Lung (tissue), 12 donors: ENCODE data around the gene RMC1. TPM values are rescaled to one million over a fixed set of nuclear protein-coding genes. Genes with fewer than 3 reads are reported as not detected.

Experiments used
- ATAC-seq: fragments of 200-7000 bp; cut with Tn5 transposase; one replicate; pipeline ENCODE4 v1.9.1; 2020; ENCODE audit warnings: moderate number of reproducible peaks; ENCODE audit not compliant: insufficient read depth, low FRiP score
- DNase-seq, 3 donors: peaks; one replicate each; pipeline ENCODE4 v3.0.0-alpha.2; 2013 to 2017
- H3K27ac ChIP-seq, 2 donors: one replicate each; pipeline ENCODE4 v1.5.1; 2013; ENCODE audit warnings: mild to moderate bottlenecking in 2 of 2, moderate library complexity in 2 of 2, control low read depth in 1 of 2, inconsistent platforms in 1 of 2, low read depth in 1 of 2, low read length in 1 of 2
- H3K27me3 ChIP-seq, 3 donors: one replicate each; pipeline ENCODE4 v1.5.1; 2013; ENCODE audit warnings: low read length in 2 of 3; ENCODE audit not compliant: control insufficient read depth in 3 of 3, insufficient read depth in 3 of 3
- H3K36me3 ChIP-seq, 4 donors: one replicate each; pipeline ENCODE4 v1.5.1; 2013; ENCODE audit warnings: low read length in 4 of 4, mild to moderate bottlenecking in 1 of 4, moderate library complexity in 1 of 4; ENCODE audit not compliant: control insufficient read depth in 4 of 4, insufficient read depth in 4 of 4
- H3K4me1 ChIP-seq, 5 donors: one replicate each; pipeline ENCODE4 v1.5.1; 2013; ENCODE audit warnings: low read length in 5 of 5, mild to moderate bottlenecking in 2 of 5, moderate library complexity in 1 of 5; ENCODE audit not compliant: control insufficient read depth in 5 of 5, insufficient read depth in 5 of 5
- H3K4me3 ChIP-seq: one replicate; pipeline ENCODE4 v1.5.1; 2013; ENCODE audit warnings: mild to moderate bottlenecking, control low read depth, moderate library complexity
- H3K9ac ChIP-seq, 2 donors: one replicate each; pipeline ENCODE4 v1.5.1; 2013; ENCODE audit warnings: low read length in 2 of 2, control low read depth in 1 of 2; ENCODE audit not compliant: insufficient read depth in 1 of 2
- H3K9me3 ChIP-seq, 4 donors: one replicate each; pipeline ENCODE4 v1.5.1; 2013; ENCODE audit warnings: low read length in 3 of 4, mild to moderate bottlenecking in 1 of 4, moderate library complexity in 1 of 4; ENCODE audit not compliant: control insufficient read depth in 4 of 4, insufficient read depth in 3 of 4
- CTCF ChIP-seq: IDR thresholded peaks from 2 replicates; pipeline ENCODE4 v1.5.1; 2012; ENCODE audit warnings: mild to moderate bottlenecking; ENCODE audit errors: control extremely low read depth, extremely low read depth
- WGBS, 2 donors: extraction: QIAGEN DNeasy Blood & Tissue Kit; methylation state at CpG; one replicate each; pipeline ENCODE4 v1.1.7; 2013; 5-methylcytosine and 5-hydroxymethylcytosine counted together
- polyA plus RNA-seq, 2 donors: library from polyadenylated mRNA; stranded (reverse); fragments of 200-250 nt; gene quantifications; one replicate each; pipeline ENCODE4 v1.2.1, GENCODE V29; 2013
- total RNA-seq, 2 donors: library from RNA; depleted of rRNA in 1 of 2; stranded (reverse); fragments of >200 nt in 1 of 2; gene quantifications; one replicate each; pipeline ENCODE4 v1.2.1, GENCODE V29; 2014 to 2021
- donor health status: control.
- donor health status: control.
- donor health status: Bipolar disorder and iron deficiency.
- donor health status: healthy.
- donor health status: DM: yes; HTN: yes; CAD: no.

Gene RMC1
- total and polyA plus RNA-seq, 4 donors = 28.2 to 71.3 (median 32.2) TPM

GRCh38 chr18:23534276-23534675, 31.0 kb downstream of the RMC1 start:
- Histone ChIP-seq H3K27ac (no peak overlapping the region), H3K9ac (no peak overlapping the region), H3K4me3 (no peak overlapping the region), H3K27me3 (no peaks in the 10 kb centered on the region), H3K36me3 (peaks cover 60 to 65% (median 60%) of the 10 kb centered on the region in 4 donors), H3K4me1 (peaks cover 0 to 4% (median 0%) of the 10 kb centered on the region in 5 donors), H3K9me3 (no peaks in the 10 kb centered on the region)
- ATAC-seq (no peak), DNase-seq (no peak)
- WGBS, 2 donors = 96% methylated on average over 16 of the region's 16 CpGs
- TF ChIP-seq CTCF = no peak

GRCh38 chr18:23536204-23536603, 32.9 kb downstream of the RMC1 start:
- Histone ChIP-seq H3K4me1 (no peaks in the 10 kb centered on the region), H3K27ac (no peak overlapping the region), H3K27me3 (no peaks in the 10 kb centered on the region), H3K9ac (no peak overlapping the region), H3K4me3 (no peak overlapping the region), H3K9me3 (no peaks in the 10 kb centered on the region), H3K36me3 (peaks cover 54 to 65% (median 63%) of the 10 kb centered on the region in 4 donors)
- 92 to 93% methylated on average over 5 of the region's 5 CpGs for WGBS, 2 donors
- no peak for TF ChIP-seq CTCF
- DNase-seq (no peak), ATAC-seq (no peak)

DNA sequence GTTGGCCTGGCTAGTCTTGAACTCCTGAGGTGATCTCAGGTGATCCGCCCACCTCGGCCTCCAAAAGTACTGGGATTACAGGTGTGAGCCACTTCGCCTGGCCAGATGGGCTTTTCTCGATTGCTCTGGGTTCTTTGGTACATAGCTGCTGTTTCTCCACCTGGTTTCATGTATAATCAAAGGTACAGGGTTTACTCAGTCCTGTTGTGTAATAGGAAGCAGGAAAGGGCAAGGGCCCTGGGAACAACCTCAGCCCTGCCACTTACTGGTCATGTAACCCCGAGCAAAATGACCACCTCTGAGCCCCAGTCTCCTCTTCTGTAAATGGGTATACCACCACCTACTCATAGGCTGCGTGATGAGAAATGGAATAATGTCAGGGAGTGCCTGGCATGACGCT, 34.0 kb downstream of the RMC1 start:
- Histone ChIP-seq H3K36me3 (peaks cover 50 to 65% (median 58%) of the 10 kb centered on the region in 4 donors), H3K9ac (no peak overlapping the region), H3K9me3 (no peaks in the 10 kb centered on the region), H3K27me3 (no peaks in the 10 kb centered on the region), H3K4me3 (no peak overlapping the region), H3K27ac (no peak overlapping the region), H3K4me1 (no peaks in the 10 kb centered on the region)
- TF ChIP-seq CTCF = no peak
- ATAC-seq = no peak
- DNase-seq = no peak
- WGBS, 2 donors = 84 to 89% methylated on average over 7 of the region's 7 CpGs

- DNase-seq (no peak), ATAC-seq (no peak)
- no peak for TF ChIP-seq CTCF
- H3K4me1 ChIP-seq = no peaks in the 10 kb centered on the region
- H3K27me3 ChIP-seq = no peaks in the 10 kb centered on the region
- no peak overlapping the region for H3K9ac ChIP-seq
- peaks cover 50 to 68% (median 61%) of the 10 kb centered on the region in 4 donors for H3K36me3 ChIP-seq
- no peak overlapping the region for H3K4me3 ChIP-seq
- no peaks in the 10 kb centered on the region for H3K9me3 ChIP-seq
- H3K27ac ChIP-seq = no peak overlapping the region
- WGBS, 2 donors = 96 to 99% methylated on average over 9 of the region's 9 CpGs
Observed at GRCh38 chr18:23538001-23538400, 34.7 kb downstream of the RMC1 start.
